Left ventricle myocardium inferior (tissue), 1 donor: ENCODE measurements around the gene RSAD1. TPM values are rescaled to one million over a fixed set of nuclear protein-coding genes. Genes with fewer than 3 reads are reported as not detected.

Source experiments
- DNase-seq: peaks from one replicate; pipeline ENCODE4 v3.0.0-alpha.2; 2020
- H3K27ac ChIP-seq: fragments of 200-600 bp; replicated peaks from 2 replicates; pipeline ENCODE4 v1.8.0; 2021
- H3K27me3 ChIP-seq: fragments of 200-600 bp; 2 replicates; pipeline ENCODE4 v1.8.0; 2021; ENCODE audit warnings: low read depth
- H3K36me3 ChIP-seq: fragments of 200-600 bp; 2 replicates; pipeline ENCODE4 v1.8.0; 2021
- H3K4me1 ChIP-seq: fragments of 200-600 bp; 2 replicates; pipeline ENCODE4 v1.8.0; 2021
- H3K4me3 ChIP-seq: fragments of 200-600 bp; 2 replicates; pipeline ENCODE4 v1.8.0; 2021; ENCODE audit warnings: mild to moderate bottlenecking, moderate library complexity
- H3K9me3 ChIP-seq: fragments of 200-600 bp; replicated peaks from 2 replicates; pipeline ENCODE4 v1.8.0; 2021
- CTCF ChIP-seq: fragments of 200-600 bp; IDR thresholded peaks from 2 replicates; pipeline ENCODE4 v1.8.0; 2021; ENCODE audit warnings: antibody characterized with exemption, mild to moderate bottlenecking, borderline replicate concordance
- intact Hi-C: fragments of 100-400 bp; cut with micrococcal nuclease; formaldehyde crosslinking; loops from one replicate; pipeline ENCODE4 v1.11.0; 2022
- total RNA-seq: library from RNA; stranded (reverse); fragmentation: NEBNext Ultra II Directional; extraction: Animal tissue kit (Norgen Biotek cat#: 25700); gene quantifications from one replicate; pipeline ENCODE4 v1.2.1, GENCODE V29; 2021
- donor health status: DM: no; HTN: yes; CAD: no; lungs with severe emphysema.

RSAD1 gene
- total RNA-seq, 1 donor from 2014 or later = 51.7 TPM

- peaks cover 9% of the 10 kb centered on the region for H3K27me3 ChIP-seq
- H3K9me3 ChIP-seq = no peaks in the 10 kb centered on the region
- intact Hi-C loops = loop anchor here (10.0 kb wide), 1 partner anchor 63 kb away; the partner anchor contains the start of gene SPATA20
- H3K4me1 ChIP-seq = peaks cover 55% of the 10 kb centered on the region
- no peak for TF ChIP-seq CTCF
- peak overlapping the region; percentile 87 for H3K27ac ChIP-seq
- H3K36me3 ChIP-seq = peaks cover 44% of the 10 kb centered on the region
- H3K4me3 ChIP-seq = no peak overlapping the region
- no peak for DNase-seq
Measured at GRCh38 chr17:50481648-50482047, 3.0 kb downstream of the RSAD1 start.

GRCh38 chr17:50482110-50482509 lies 3.5 kb downstream of the RSAD1 start:
- Histone ChIP-seq H3K27me3 (peaks cover 4% of the 10 kb centered on the region), H3K36me3 (peaks cover 47% of the 10 kb centered on the region), H3K4me3 (no peak overlapping the region), H3K9me3 (no peaks in the 10 kb centered on the region), H3K4me1 (peaks cover 55% of the 10 kb centered on the region), H3K27ac (peak overlapping the region; percentile 87)
- TF ChIP-seq CTCF = no peak
- intact Hi-C loops = loop anchor here (10.0 kb wide), 1 partner anchor 63 kb away; the partner anchor contains the start of gene SPATA20
- no peak for DNase-seq

GRCh38 chr17:50482516-50482915 lies 3.9 kb downstream of the RSAD1 start:
- DNase-seq = peak; percentile 93
- intact Hi-C loops = loop anchor here (10.0 kb wide), 1 partner anchor 62 kb away; the partner anchor contains the start of gene SPATA20
- peaks cover 55% of the 10 kb centered on the region for H3K4me1 ChIP-seq
- peaks cover 51% of the 10 kb centered on the region for H3K36me3 ChIP-seq
- no peaks in the 10 kb centered on the region for H3K27me3 ChIP-seq
- peak; percentile 86 for TF ChIP-seq CTCF
- H3K4me3 ChIP-seq = peak overlapping the region; percentile 23
- peak overlapping the region; percentile 87 for H3K27ac ChIP-seq
- no peaks in the 10 kb centered on the region for H3K9me3 ChIP-seq

- H3K4me1 ChIP-seq = peaks cover 48% of the 10 kb centered on the region
- H3K27ac ChIP-seq = peak overlapping the region; percentile 87
- TF ChIP-seq CTCF = no peak
- peaks cover 52% of the 10 kb centered on the region for H3K36me3 ChIP-seq
- no peaks in the 10 kb centered on the region for H3K27me3 ChIP-seq
- no peak for DNase-seq
- intact Hi-C loops = loop anchor here (10.0 kb wide), 1 partner anchor 62 kb away; the partner anchor contains the start of gene SPATA20
- H3K9me3 ChIP-seq = no peaks in the 10 kb centered on the region
- no peak overlapping the region for H3K4me3 ChIP-seq
Measured at GRCh38 chr17:50483266-50483665, 4.6 kb downstream of the RSAD1 start.

- peaks cover 36% of the 10 kb centered on the region for H3K4me1 ChIP-seq
- H3K27me3 ChIP-seq = no peaks in the 10 kb centered on the region
- H3K27ac ChIP-seq = no peak overlapping the region
- H3K4me3 ChIP-seq = no peak overlapping the region
- intact Hi-C loops = loop anchor here (10.0 kb wide), 1 partner anchor 60 kb away; the partner anchor contains the start of gene SPATA20
- H3K9me3 ChIP-seq = no peaks in the 10 kb centered on the region
- no peak for DNase-seq
- H3K36me3 ChIP-seq = peaks cover 52% of the 10 kb centered on the region
- TF ChIP-seq CTCF = no peak
Measured at GRCh38 chr17:50484386-50485155, 5.9 kb downstream of the RSAD1 start.
